ENCODE measurements around the gene MAPK1IP1L. TPM values are rescaled to one million over a fixed set of nuclear protein-coding genes. Genes with fewer than 3 reads are reported as not detected.

The MAPK1IP1L gene
- total RNA-seq, 2 donors from 2014 or later: 57.0 to 113 TPM

- Histone ChIP-seq H3K36me3 (peaks cover 2% of the 10 kb centered on the region), H3K4me3 (no peak overlapping the region), H3K4me1 (ENCODE audit: control insufficient read depth in 1 of 2, low read depth in 2 of 2) (peaks cover 18 to 23% of the 10 kb centered on the region in 2 donors), H3K9me3 (no peaks in the 10 kb centered on the region), H3K27ac (no peak overlapping the region), H3K27me3 (replicated peaks; ENCODE audit: insufficient read depth) (no peaks in the 10 kb centered on the region)
- DNase-seq (ENCODE audit: low spot score) (no peak), ATAC-seq (ENCODE audit: insufficient number of reproducible peaks, low FRiP score, low read depth) (no peak)
- no peak for TF ChIP-seq CTCF (IDR thresholded peaks at IDR 0.05)
Observed at GRCh38 chr14:55048900-55049436, 2.5 kb upstream of the MAPK1IP1L start.

- no peak for ATAC-seq (ENCODE audit: insufficient number of reproducible peaks, low FRiP score, low read depth)
Observed at GRCh38 chr14:55051165-55051422, 353 bp upstream of the MAPK1IP1L start.

GRCh38 chr14:55052269-55052930 lies 953 bp downstream of the MAPK1IP1L start:
- Histone ChIP-seq H3K4me3 (peak overlapping the region; percentile 100), H3K27me3 (replicated peaks; ENCODE audit: insufficient read depth) (no peaks in the 10 kb centered on the region), H3K27ac (peak overlapping the region; percentile 100), H3K4me1 (ENCODE audit: control insufficient read depth in 1 of 2, low read depth in 2 of 2) (peaks cover 29 to 48% of the 10 kb centered on the region in 2 donors), H3K36me3 (no peaks in the 10 kb centered on the region), H3K9me3 (no peaks in the 10 kb centered on the region)
- no peak for TF ChIP-seq CTCF (IDR thresholded peaks at IDR 0.05)
- no peak for ATAC-seq (ENCODE audit: insufficient number of reproducible peaks, low FRiP score, low read depth)
- DNase-seq (ENCODE audit: low spot score): no peak

More at GRCh38 chr14:55051165-55051422, 353 bp upstream of the MAPK1IP1L start:
- no peak for TF ChIP-seq CTCF (IDR thresholded peaks at IDR 0.05)
- Histone ChIP-seq H3K4me1 (ENCODE audit: control insufficient read depth in 1 of 2, low read depth in 2 of 2) (peaks cover 29 to 42% of the 10 kb centered on the region in 2 donors), H3K9me3 (no peaks in the 10 kb centered on the region), H3K27ac (peak overlapping the region; percentile 100), H3K27me3 (replicated peaks; ENCODE audit: insufficient read depth) (no peaks in the 10 kb centered on the region), H3K4me3 (peak overlapping the region; percentile 100), H3K36me3 (no peaks in the 10 kb centered on the region)
- no peak for DNase-seq (ENCODE audit: low spot score)

- DNase-seq (ENCODE audit: low spot score) (no peak), ATAC-seq (ENCODE audit: insufficient number of reproducible peaks, low FRiP score, low read depth) (no peak)
- TF ChIP-seq CTCF (IDR thresholded peaks at IDR 0.05): no peak
- Histone ChIP-seq H3K9me3 (no peaks in the 10 kb centered on the region), H3K27me3 (replicated peaks; ENCODE audit: insufficient read depth) (no peaks in the 10 kb centered on the region), H3K36me3 (peaks cover 1% of the 10 kb centered on the region), H3K4me3 (peak overlapping the region; percentile 100), H3K4me1 (ENCODE audit: control insufficient read depth in 1 of 2, low read depth in 2 of 2) (peaks cover 29 to 48% of the 10 kb centered on the region in 2 donors), H3K27ac (peak overlapping the region; percentile 100)
Observed at GRCh38 chr14:55053018-55053417, 1.6 kb downstream of the MAPK1IP1L start.

- no peaks in the 10 kb centered on the region for H3K9me3 ChIP-seq
- TF ChIP-seq CTCF (IDR thresholded peaks at IDR 0.05): no peak
- H3K27ac ChIP-seq: peak overlapping the region in 1 of 2 donors; percentile 100
- H3K4me3 ChIP-seq: peak overlapping the region; percentile 100
- ATAC-seq (ENCODE audit: insufficient number of reproducible peaks, low FRiP score, low read depth) (no peak), DNase-seq (ENCODE audit: low spot score) (no peak)
- H3K36me3 ChIP-seq: peaks cover 6% of the 10 kb centered on the region
- no peaks in the 10 kb centered on the region for H3K27me3 ChIP-seq (replicated peaks; ENCODE audit: insufficient read depth)
- peaks cover 29 to 48% of the 10 kb centered on the region in 2 donors for H3K4me1 ChIP-seq (ENCODE audit: control insufficient read depth in 1 of 2, low read depth in 2 of 2)
Observed at GRCh38 chr14:55053500-55053899, 2.1 kb downstream of the MAPK1IP1L start.

Measured in thoracic aorta (tissue), 2 donors.